Testis (tissue), 3 donors: ENCODE results near the gene SSU72. TPM values are rescaled to one million over a fixed set of nuclear protein-coding genes. Genes with fewer than 3 reads are reported as not detected.

Experiments used
- DNase-seq: peaks from one replicate; pipeline ENCODE4 v3.0.0-alpha.2; 2019
- H3K27ac ChIP-seq, 2 donors: fragments of 200-600 bp; sonication (generic); one replicate each; pipeline ENCODE4 v1.5.1; 2019
- H3K27me3 ChIP-seq: fragments of 200-600 bp; sonication (generic); one replicate; pipeline ENCODE4 v1.5.1; 2019
- H3K36me3 ChIP-seq: fragments of 200-600 bp; sonication (generic); one replicate; pipeline ENCODE4 v1.5.1; 2017; ENCODE audit warnings: low read depth; ENCODE audit errors: missing control alignments
- H3K4me1 ChIP-seq: fragments of 200-600 bp; sonication (generic); one replicate; pipeline ENCODE4 v1.5.1; 2019
- H3K4me3 ChIP-seq, 2 donors: fragments of 200-600 bp; sonication (generic); one replicate each; pipeline ENCODE4 v1.5.1; 2017 to 2019
- H3K9me3 ChIP-seq: fragments of 200-600 bp; sonication (generic); one replicate; pipeline ENCODE4 v1.5.1; 2017
- POLR2A ChIP-seq: fragments of 450-650 bp; IDR thresholded peaks from one replicate; pipeline ENCODE4 v1.6.1; 2017; ENCODE audit warnings: antibody characterized with exemption, mild to moderate bottlenecking, moderate library complexity
- WGBS, 2 donors: methylation state at CpG; one replicate each; pipeline ENCODE4 v1.1.5; 2018; 5-methylcytosine and 5-hydroxymethylcytosine counted together
- intact Hi-C: fragments of 100-400 bp; cut with DNase I; formaldehyde crosslinking; loops from one replicate; pipeline ENCODE4 v1.15.1; 2023; ENCODE audit warnings: low total_unique reads
- polyA plus RNA-seq: library from polyadenylated mRNA; stranded (reverse); fragments of 350-450 nt; fragmentation: Illumina TruSeq; extraction: RNeasy Lipid Tissue Mini Kit (QIAGEN cat#74804); gene quantifications from one replicate; pipeline ENCODE4 v1.2.3, GENCODE V29; 2014; ENCODE audit warnings: low read depth, low replicate concordance; ENCODE audit not compliant: insufficient read depth
- total RNA-seq, 2 donors: library from RNA; depleted of rRNA; stranded (reverse); fragments of >200 nt; gene quantifications; one replicate each; pipeline ENCODE4 v1.2.3, GENCODE V29; 2016
- TF ChIP-seq, protein P1 (sequence below), 3 experiments: fragments of 450-650 bp in 2 of 3; fragments of 200-600 bp in 1 of 3; sonication (generic) in 1 of 3; IDR thresholded peaks; one replicate each; pipeline ENCODE4 v1.5.1; 2016 to 2019; ENCODE audit warnings: antibody characterized with exemption in 3 of 3, mild to moderate bottlenecking in 2 of 3, moderate library complexity in 1 of 3

The SSU72 gene
- total and polyA plus RNA-seq, 3 donors from 2014 or later, result 67.0 to 158 (median 146) TPM

DNA sequence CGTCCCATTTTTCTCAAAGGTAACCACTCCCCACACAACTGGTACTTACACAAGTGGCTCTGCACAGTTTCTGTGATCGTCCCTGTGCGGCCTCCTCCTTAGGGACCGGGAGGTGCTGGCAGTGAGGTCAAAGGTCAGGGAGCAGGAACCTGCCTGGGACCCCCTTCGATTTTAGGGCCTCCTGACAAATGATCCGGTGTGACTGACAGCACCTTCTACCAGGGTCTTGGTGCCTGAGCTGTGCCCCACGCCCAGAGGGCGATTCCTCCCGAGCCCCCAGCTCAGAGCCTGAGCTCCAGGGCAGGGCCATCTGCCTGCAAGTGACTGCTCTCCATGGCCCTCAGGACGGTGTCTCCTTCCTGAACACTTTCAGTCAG lies 22.4 kb downstream of the SSU72 start:
- intact Hi-C loops, result no loop called here
- WGBS, 2 donors, result 77 to 93% methylated on average over 5 to 10 of the region's 10 CpGs

DNA sequence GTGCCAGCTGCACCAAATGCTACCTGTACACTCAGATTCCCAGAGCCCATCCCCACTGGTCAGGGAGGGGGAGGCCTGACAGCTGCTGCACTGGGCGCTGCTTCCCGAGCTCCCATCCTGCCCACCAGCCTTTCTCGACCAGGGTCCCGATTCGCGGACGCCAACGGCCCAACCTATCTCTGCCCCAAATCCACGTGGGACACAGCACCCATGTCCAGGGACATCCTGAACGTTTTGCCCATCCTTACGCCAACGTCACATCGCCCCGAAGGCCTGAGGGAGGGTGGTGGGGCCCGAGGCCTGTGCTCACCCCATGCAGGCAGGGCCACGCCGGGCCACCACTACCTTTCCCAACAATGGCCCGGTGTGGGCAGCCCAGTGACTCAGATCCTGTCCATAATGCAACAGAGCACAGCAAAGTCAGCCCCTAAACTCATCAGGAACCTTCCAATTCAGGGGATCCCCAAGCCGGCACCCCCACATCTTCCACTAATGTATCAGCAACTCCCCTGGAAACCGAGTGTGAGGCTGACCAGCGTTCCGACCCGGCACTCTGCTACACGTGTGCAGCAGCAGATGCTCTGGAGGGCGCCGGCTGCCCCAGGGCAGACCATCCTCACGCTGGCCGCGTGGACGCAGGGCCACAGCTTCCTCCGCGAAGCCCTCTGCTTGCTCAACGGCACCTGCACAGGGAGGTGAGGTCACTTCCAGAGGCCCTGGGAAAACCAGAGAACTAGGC lies 23.0 kb downstream of the SSU72 start:
- no peaks in the 10 kb centered on the region for H3K27me3 ChIP-seq
- H3K4me1 ChIP-seq, result peaks cover 8% of the 10 kb centered on the region
- peak overlapping the region in 1 of 2 donors; percentile 44 for H3K27ac ChIP-seq
- no peak overlapping the region for H3K4me3 ChIP-seq
- WGBS, 2 donors, result 88 to 89% methylated on average over 12 to 33 of the region's 33 CpGs
- H3K36me3 ChIP-seq, result no peaks in the 10 kb centered on the region
- no peak for DNase-seq
- no peaks in the 10 kb centered on the region for H3K9me3 ChIP-seq
- intact Hi-C loops, result no loop called here
- TF ChIP-seq, protein P1, sequence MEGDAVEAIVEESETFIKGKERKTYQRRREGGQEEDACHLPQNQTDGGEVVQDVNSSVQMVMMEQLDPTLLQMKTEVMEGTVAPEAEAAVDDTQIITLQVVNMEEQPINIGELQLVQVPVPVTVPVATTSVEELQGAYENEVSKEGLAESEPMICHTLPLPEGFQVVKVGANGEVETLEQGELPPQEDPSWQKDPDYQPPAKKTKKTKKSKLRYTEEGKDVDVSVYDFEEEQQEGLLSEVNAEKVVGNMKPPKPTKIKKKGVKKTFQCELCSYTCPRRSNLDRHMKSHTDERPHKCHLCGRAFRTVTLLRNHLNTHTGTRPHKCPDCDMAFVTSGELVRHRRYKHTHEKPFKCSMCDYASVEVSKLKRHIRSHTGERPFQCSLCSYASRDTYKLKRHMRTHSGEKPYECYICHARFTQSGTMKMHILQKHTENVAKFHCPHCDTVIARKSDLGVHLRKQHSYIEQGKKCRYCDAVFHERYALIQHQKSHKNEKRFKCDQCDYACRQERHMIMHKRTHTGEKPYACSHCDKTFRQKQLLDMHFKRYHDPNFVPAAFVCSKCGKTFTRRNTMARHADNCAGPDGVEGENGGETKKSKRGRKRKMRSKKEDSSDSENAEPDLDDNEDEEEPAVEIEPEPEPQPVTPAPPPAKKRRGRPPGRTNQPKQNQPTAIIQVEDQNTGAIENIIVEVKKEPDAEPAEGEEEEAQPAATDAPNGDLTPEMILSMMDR (IDR thresholded peaks at IDR 0.05), result no peak
- TF ChIP-seq POLR2A, result no peak

More for the DNA sequence above, 22.4 kb downstream of the SSU72 start:
- no peak for DNase-seq
- Histone ChIP-seq H3K4me3 (no peak overlapping the region), H3K9me3 (no peaks in the 10 kb centered on the region), H3K27ac (no peak overlapping the region), H3K4me1 (peaks cover 8% of the 10 kb centered on the region), H3K27me3 (no peaks in the 10 kb centered on the region), H3K36me3 (no peaks in the 10 kb centered on the region)
- TF ChIP-seq, protein P1 (IDR thresholded peaks at IDR 0.05), result no peak
- TF ChIP-seq POLR2A, result no peak

GRCh38 chr1:1550591-1551432 lies 23.9 kb downstream of the SSU72 start:
- H3K27ac ChIP-seq, result peak overlapping the region; percentile 39 to 44
- no peak overlapping the region for H3K4me3 ChIP-seq
- no peaks in the 10 kb centered on the region for H3K27me3 ChIP-seq
- TF ChIP-seq, protein P1 (IDR thresholded peaks at IDR 0.05), result peak; percentile 14 to 42 (median 33)
- TF ChIP-seq POLR2A, result no peak
- intact Hi-C loops, result no loop called here
- H3K4me1 ChIP-seq, result peaks cover 8% of the 10 kb centered on the region
- H3K36me3 ChIP-seq, result no peaks in the 10 kb centered on the region
- WGBS, 2 donors, result 54 to 59% methylated on average over 10 to 14 of the region's 15 CpGs
- peak; percentile 50 for DNase-seq
- no peaks in the 10 kb centered on the region for H3K9me3 ChIP-seq

- intact Hi-C loops, result no loop called here
- Histone ChIP-seq H3K27me3 (no peaks in the 10 kb centered on the region), H3K36me3 (no peaks in the 10 kb centered on the region), H3K9me3 (no peaks in the 10 kb centered on the region), H3K4me3 (no peak overlapping the region), H3K27ac (peak overlapping the region; percentile 39 to 44), H3K4me1 (peaks cover 8% of the 10 kb centered on the region)
- WGBS, 2 donors, result 80 to 83% methylated on average over 7 of the region's 7 CpGs
- no peak for DNase-seq
- TF ChIP-seq POLR2A, result no peak
- TF ChIP-seq, protein P1 (IDR thresholded peaks at IDR 0.05), result no peak
These were observed 24.6 kb downstream of the SSU72 start for GRCh38 chr1:1550087-1550486.
